Endothelial cell (in vitro differentiated cells): ENCODE measurements around the gene OBSL1. TPM values are rescaled to one million over a fixed set of nuclear protein-coding genes. Genes with fewer than 3 reads are reported as not detected.

ENCODE experiments used
- DNase-seq: peaks from one replicate; pipeline ENCODE4 v3.0.0; 2021; ENCODE audit warnings: low spot score
- H3K27ac Mint-ChIP-seq: one replicate; pipeline ENCODE4 v1.8.0; 2021; ENCODE audit warnings: mixed read lengths, inconsistent platforms; ENCODE audit not compliant: unreplicated experiment
- H3K27me3 Mint-ChIP-seq: one replicate; pipeline ENCODE4 v1.8.0; 2021; ENCODE audit warnings: mild to moderate bottlenecking, moderate library complexity, mixed read lengths, inconsistent platforms; ENCODE audit not compliant: unreplicated experiment
- H3K36me3 Mint-ChIP-seq: one replicate; pipeline ENCODE4 v1.8.0; 2021; ENCODE audit warnings: mild to moderate bottlenecking, low read depth, mixed read lengths, inconsistent platforms; ENCODE audit not compliant: unreplicated experiment
- H3K4me1 Mint-ChIP-seq: one replicate; pipeline ENCODE4 v1.8.0; 2021; ENCODE audit warnings: mild to moderate bottlenecking, mixed read lengths, inconsistent platforms; ENCODE audit not compliant: unreplicated experiment
- H3K4me3 Mint-ChIP-seq: one replicate; pipeline ENCODE4 v1.8.0; 2021; ENCODE audit warnings: mild to moderate bottlenecking, mixed read lengths, inconsistent platforms; ENCODE audit not compliant: unreplicated experiment
- H3K9me3 Mint-ChIP-seq: one replicate; pipeline ENCODE4 v1.8.0; 2021; ENCODE audit warnings: mixed read lengths, inconsistent platforms; ENCODE audit not compliant: unreplicated experiment
- CTCF ChIP-seq: fragments of 200-600 bp; sonication (generic); IDR thresholded peaks from one replicate; pipeline ENCODE4 v1.5.0; 2021; ENCODE audit warnings: antibody characterized with exemption; ENCODE audit not compliant: unreplicated experiment
- total RNA-seq: library from RNA; stranded (reverse); fragmentation: NEBNext Ultra II Directional; extraction: Animal tissue kit (Norgen Biotek cat#: 25700); gene quantifications from one replicate; pipeline ENCODE4 v1.2.1, GENCODE V29; 2021; ENCODE audit not compliant: unreplicated experiment

The OBSL1 gene
- total RNA-seq, 1 donor from 2014 or later = 53.4 TPM

GRCh38 chr2:219533930-219534661 is 37.2 kb downstream of the OBSL1 start:
- no peak for TF ChIP-seq CTCF

GRCh38 chr2:219532378-219532649 is 39.0 kb downstream of the OBSL1 start:
- H3K27ac Mint-ChIP-seq = no peak overlapping the region
- H3K4me1 Mint-ChIP-seq = peaks cover 26% of the 10 kb centered on the region
- TF ChIP-seq CTCF = no peak
- no peak overlapping the region for H3K4me3 Mint-ChIP-seq
- no peaks in the 10 kb centered on the region for H3K9me3 Mint-ChIP-seq
- DNase-seq = no peak
- no peaks in the 10 kb centered on the region for H3K36me3 Mint-ChIP-seq
- peaks cover 19% of the 10 kb centered on the region for H3K27me3 Mint-ChIP-seq

More at GRCh38 chr2:219533930-219534661, 37.2 kb downstream of the OBSL1 start:
- peaks cover 16% of the 10 kb centered on the region for H3K27me3 Mint-ChIP-seq
- no peaks in the 10 kb centered on the region for H3K36me3 Mint-ChIP-seq
- H3K4me1 Mint-ChIP-seq = peaks cover 29% of the 10 kb centered on the region
- no peak overlapping the region for H3K4me3 Mint-ChIP-seq
- no peak for DNase-seq
- H3K9me3 Mint-ChIP-seq = no peaks in the 10 kb centered on the region
- H3K27ac Mint-ChIP-seq = no peak overlapping the region

GRCh38 chr2:219531639-219532377 is 39.5 kb downstream of the OBSL1 start:
- no peak for TF ChIP-seq CTCF
- H3K36me3 Mint-ChIP-seq = no peaks in the 10 kb centered on the region
- no peak for DNase-seq
- H3K4me1 Mint-ChIP-seq = peaks cover 22% of the 10 kb centered on the region
- H3K9me3 Mint-ChIP-seq = no peaks in the 10 kb centered on the region
- H3K27ac Mint-ChIP-seq = no peak overlapping the region
- no peak overlapping the region for H3K4me3 Mint-ChIP-seq
- peaks cover 23% of the 10 kb centered on the region for H3K27me3 Mint-ChIP-seq

GRCh38 chr2:219530048-219530963 is 41.0 kb downstream of the OBSL1 start:
- Mint-ChIP-seq H3K36me3 (no peaks in the 10 kb centered on the region), H3K4me1 (peaks cover 27% of the 10 kb centered on the region), H3K9me3 (no peaks in the 10 kb centered on the region), H3K27ac (no peak overlapping the region), H3K27me3 (peaks cover 28% of the 10 kb centered on the region), H3K4me3 (no peak overlapping the region)
- peak; percentile 89 for TF ChIP-seq CTCF
- peak; percentile 97 for DNase-seq
